Keratinocyte (primary cell): ENCODE results near the gene ATP5F1E.

Source experiments
- CTCF ChIP-seq, 3 experiments: IDR thresholded peaks in 1 of 3; conservative IDR thresholded peaks in 1 of 3; optimal IDR thresholded peaks in 1 of 3; 2 replicates in 2 of 3; 3 replicates in 1 of 3; pipeline versions ENCODE3 to v1.5.1; 2011; ENCODE audit warnings: low read length in 3 of 3, mild to moderate bottlenecking in 3 of 3, moderate library complexity in 2 of 3, control low read depth in 1 of 3, inconsistent platforms in 1 of 3; ENCODE audit not compliant: insufficient read depth in 2 of 3; ENCODE audit errors: extremely low read depth in 1 of 3
- EZH2 ChIP-seq: IDR thresholded peaks from one replicate; pipeline ENCODE4 v1.6.1; 2012; ENCODE audit warnings: inconsistent platforms, mild to moderate bottlenecking, low read length, moderate library complexity

GRCh38 chr20:59016795-59017492 is 15.2 kb downstream of the ATP5F1E start:
- TF ChIP-seq CTCF (optimal IDR thresholded peaks at IDR 0.05 in 1 of 3, IDR thresholded peaks at IDR 0.05 in 1 of 3, conservative IDR thresholded peaks at IDR 0.05 in 1 of 3; ENCODE audit: extremely low read depth in 1 of 3, insufficient read depth in 2 of 3, low read length in 3 of 3), result no peak
- no peak for TF ChIP-seq EZH2
